ENCODE data around the gene ADORA1. TPM values are rescaled to one million over a fixed set of nuclear protein-coding genes. Genes with fewer than 3 reads are reported as not detected.

ADORA1 gene
- total RNA-seq, 1 experiment from 2014 or later = 1.2 TPM

- H3K4me1 ChIP-seq (ENCODE audit: insufficient read depth, low read length, poor library complexity, severe bottlenecking) = no peaks in the 10 kb centered on the region
- CTCF ChIA-PET = no interaction called here
- POLR2A ChIA-PET (ENCODE audit: low non-redundant PET) = no interaction called here
- TF ChIP-seq CTCF (conservative IDR thresholded peaks at IDR 0.05; ENCODE audit: low read depth, low read length) = no peak
- TF ChIP-seq EZH2 (IDR thresholded peaks at IDR 0.05; ENCODE audit: borderline replicate concordance, low read depth, low read length, poor library complexity, severe bottlenecking) = no peak
- no peak for DNase-seq (ENCODE audit: low spot score)
- no peaks in the 10 kb centered on the region for H3K27me3 ChIP-seq (replicated peaks; ENCODE audit: insufficient read depth, low read depth, low read length, poor library complexity)
- no peaks in the 10 kb centered on the region for H3K36me3 ChIP-seq (ENCODE audit: insufficient read depth, low read length, poor library complexity, severe bottlenecking)
- H3K4me3 ChIP-seq (ENCODE audit: low read depth, low read length, poor library complexity, severe bottlenecking) = no peak overlapping the region
- H3K27ac ChIP-seq (ENCODE audit: low read depth, low read length, poor library complexity, severe bottlenecking) = no peak overlapping the region
- BruUV-seq (replicated peaks) = no TSS peak
- H3K9me3 ChIP-seq (ENCODE audit: low read depth, low read length, poor library complexity, severe bottlenecking) = peaks cover 14% of the 10 kb centered on the region
- intact Hi-C loops (cut with micrococcal nuclease; ENCODE audit: unreplicated experiment) = no loop called here
Measured at GRCh38 chr1:203095061-203095690, 32.4 kb upstream of the ADORA1 start.

GRCh38 chr1:203096566-203096965, 31.0 kb upstream of the ADORA1 start:
- ChIA-PET POLR2A (ENCODE audit: low non-redundant PET) (no interaction called here), CTCF (no interaction called here)
- H3K27me3 ChIP-seq (replicated peaks; ENCODE audit: insufficient read depth, low read depth, low read length, poor library complexity) = no peaks in the 10 kb centered on the region
- H3K36me3 ChIP-seq (ENCODE audit: insufficient read depth, low read length, poor library complexity, severe bottlenecking) = no peaks in the 10 kb centered on the region
- H3K27ac ChIP-seq (ENCODE audit: low read depth, low read length, poor library complexity, severe bottlenecking) = no peak overlapping the region
- no peaks in the 10 kb centered on the region for H3K4me1 ChIP-seq (ENCODE audit: insufficient read depth, low read length, poor library complexity, severe bottlenecking)
- BruUV-seq (replicated peaks) = no TSS peak
- TF ChIP-seq EZH2 (IDR thresholded peaks at IDR 0.05; ENCODE audit: borderline replicate concordance, low read depth, low read length, poor library complexity, severe bottlenecking) = no peak
- TF ChIP-seq CTCF (conservative IDR thresholded peaks at IDR 0.05; ENCODE audit: low read depth, low read length) = no peak
- no peak for DNase-seq (ENCODE audit: low spot score)
- H3K4me3 ChIP-seq (ENCODE audit: low read depth, low read length, poor library complexity, severe bottlenecking) = no peak overlapping the region
- H3K9me3 ChIP-seq (ENCODE audit: low read depth, low read length, poor library complexity, severe bottlenecking) = peaks cover 14% of the 10 kb centered on the region
- intact Hi-C loops (cut with micrococcal nuclease; ENCODE audit: unreplicated experiment) = no loop called here

- Histone ChIP-seq H3K4me1 (ENCODE audit: insufficient read depth, low read length, poor library complexity, severe bottlenecking) (no peaks in the 10 kb centered on the region), H3K9me3 (ENCODE audit: low read depth, low read length, poor library complexity, severe bottlenecking) (peaks cover 14% of the 10 kb centered on the region), H3K27me3 (replicated peaks; ENCODE audit: insufficient read depth, low read depth, low read length, poor library complexity) (no peaks in the 10 kb centered on the region), H3K4me3 (ENCODE audit: low read depth, low read length, poor library complexity, severe bottlenecking) (no peak overlapping the region), H3K36me3 (ENCODE audit: insufficient read depth, low read length, poor library complexity, severe bottlenecking) (no peaks in the 10 kb centered on the region), H3K27ac (ENCODE audit: low read depth, low read length, poor library complexity, severe bottlenecking) (no peak overlapping the region)
- intact Hi-C loops (cut with micrococcal nuclease; ENCODE audit: unreplicated experiment) = no loop called here
- CTCF ChIA-PET = no interaction called here
- POLR2A ChIA-PET (ENCODE audit: low non-redundant PET) = no interaction called here
- BruUV-seq (replicated peaks) = no TSS peak
- DNase-seq (ENCODE audit: low spot score) = no peak
- TF ChIP-seq EZH2 (IDR thresholded peaks at IDR 0.05; ENCODE audit: borderline replicate concordance, low read depth, low read length, poor library complexity, severe bottlenecking) = no peak
Measured at GRCh38 chr1:203097001-203097400, 30.5 kb upstream of the ADORA1 start.

GRCh38 chr1:203098445-203098844, 29.1 kb upstream of the ADORA1 start:
- no TSS peak for BruUV-seq (replicated peaks)

More at GRCh38 chr1:203098445-203098844, 29.1 kb upstream of the ADORA1 start:
- POLR2A ChIA-PET (ENCODE audit: low non-redundant PET) = no interaction called here
- CTCF ChIA-PET = no interaction called here
- Histone ChIP-seq H3K4me1 (ENCODE audit: insufficient read depth, low read length, poor library complexity, severe bottlenecking) (no peaks in the 10 kb centered on the region), H3K27ac (ENCODE audit: low read depth, low read length, poor library complexity, severe bottlenecking) (no peak overlapping the region), H3K36me3 (ENCODE audit: insufficient read depth, low read length, poor library complexity, severe bottlenecking) (no peaks in the 10 kb centered on the region), H3K4me3 (ENCODE audit: low read depth, low read length, poor library complexity, severe bottlenecking) (no peak overlapping the region), H3K27me3 (replicated peaks; ENCODE audit: insufficient read depth, low read depth, low read length, poor library complexity) (no peaks in the 10 kb centered on the region), H3K9me3 (ENCODE audit: low read depth, low read length, poor library complexity, severe bottlenecking) (peaks cover 14% of the 10 kb centered on the region)
- intact Hi-C loops (cut with micrococcal nuclease; ENCODE audit: unreplicated experiment) = no loop called here
- TF ChIP-seq EZH2 (IDR thresholded peaks at IDR 0.05; ENCODE audit: borderline replicate concordance, low read depth, low read length, poor library complexity, severe bottlenecking) = no peak
- no peak for TF ChIP-seq CTCF (conservative IDR thresholded peaks at IDR 0.05; ENCODE audit: low read depth, low read length)
- DNase-seq (ENCODE audit: low spot score) = no peak
